GM18861 (cell line): ENCODE measurements around the gene NUBP2.
"Not testable (repeated sequence)": the region's sequence is repeated elsewhere in the genome, so short reads cannot be mapped to it uniquely, and the experiment has no call there.

Experiments
- ATAC-seq: cut with Tn5 transposase; IDR thresholded peaks from one replicate; pipeline ENCODE4 v1.9.1; 2021; ENCODE audit not compliant: unreplicated experiment

NUBP2 gene

GRCh38 chr16:1784977-1785845 lies 2.5 kb downstream of the NUBP2 start:
- no peak for ATAC-seq

GRCh38 chr16:1785846-1786170 lies 3.0 kb downstream of the NUBP2 start:
- ATAC-seq = no peak

DNA sequence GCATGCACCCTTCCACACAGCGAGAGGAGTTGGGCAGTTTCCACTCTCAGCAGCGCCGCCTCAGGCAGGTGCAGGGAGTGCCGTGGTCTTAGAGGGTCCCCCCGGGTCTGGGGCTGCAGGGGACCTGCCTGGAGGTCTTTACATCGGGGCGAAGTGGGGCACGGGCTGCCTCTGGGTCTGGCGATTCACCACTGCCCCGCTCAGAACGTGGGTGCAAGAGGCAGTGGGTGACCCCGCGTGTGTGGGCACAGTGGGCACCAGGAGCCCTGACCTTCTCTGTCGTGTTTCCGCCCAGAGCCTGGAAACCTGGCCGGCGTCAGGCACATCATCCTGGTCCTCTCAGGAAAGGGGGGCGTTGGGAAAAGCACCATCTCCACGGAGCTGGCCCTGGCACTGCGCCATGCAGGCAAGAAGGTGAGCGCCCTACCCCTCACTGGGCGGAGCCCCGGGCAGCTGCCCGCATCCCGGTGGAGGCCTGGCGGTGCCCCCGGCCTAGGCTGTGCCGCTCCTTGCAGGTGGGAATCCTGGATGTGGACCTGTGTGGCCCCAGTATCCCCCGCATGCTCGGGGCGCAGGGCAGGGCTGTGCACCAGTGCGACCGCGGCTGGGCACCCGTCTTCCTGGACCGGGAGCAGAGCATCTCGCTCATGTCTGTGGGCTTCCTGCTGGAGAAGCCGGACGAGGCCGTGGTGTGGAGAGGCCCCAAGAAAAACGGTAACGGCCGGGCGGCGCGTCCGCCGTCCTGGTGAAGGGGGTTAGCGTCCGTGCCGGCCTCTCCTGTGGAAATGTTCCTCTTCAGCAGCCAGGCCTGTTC lies 3.7 kb downstream of the NUBP2 start:
- no peak for ATAC-seq

GRCh38 chr16:1787056-1787321 lies 4.2 kb downstream of the NUBP2 start:
- no peak for ATAC-seq

DNA sequence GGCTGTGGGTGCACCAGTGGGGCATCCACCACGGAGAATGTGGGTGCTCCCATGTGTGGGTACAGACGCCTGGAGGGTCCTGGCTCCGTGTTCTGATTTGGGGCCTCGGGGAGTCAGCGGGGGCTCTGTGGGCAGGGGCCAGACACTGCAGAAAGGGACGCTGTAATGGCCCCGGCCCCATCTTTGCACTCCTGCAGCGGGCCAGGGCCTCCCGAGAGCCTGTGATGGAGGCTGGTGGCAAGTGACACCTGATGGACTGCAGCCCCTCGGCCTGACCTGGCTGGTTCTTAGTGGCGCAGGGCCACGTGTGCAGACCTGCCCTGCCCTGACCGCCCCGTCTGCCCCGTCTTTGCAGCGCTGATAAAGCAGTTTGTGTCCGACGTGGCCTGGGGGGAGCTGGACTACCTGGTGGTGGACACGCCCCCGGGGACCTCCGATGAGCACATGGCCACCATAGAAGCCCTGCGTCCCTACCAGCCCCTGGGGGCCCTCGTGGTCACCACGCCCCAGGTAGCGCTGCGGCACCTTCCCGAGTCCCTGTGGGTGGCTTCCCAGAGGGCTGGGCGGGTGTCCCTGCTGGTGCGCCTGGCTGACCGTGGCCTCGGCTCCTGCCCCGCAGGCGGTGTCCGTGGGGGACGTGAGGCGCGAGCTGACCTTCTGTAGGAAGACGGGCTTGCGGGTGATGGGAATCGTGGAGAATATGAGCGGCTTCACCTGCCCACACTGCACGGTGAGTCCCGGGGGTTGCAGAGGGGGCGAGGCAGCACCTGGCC lies 4.7 kb downstream of the NUBP2 start:
- ATAC-seq = no peak

GRCh38 chr16:1788095-1788707 lies 5.4 kb downstream of the NUBP2 start:
- no peak for ATAC-seq

DNA sequence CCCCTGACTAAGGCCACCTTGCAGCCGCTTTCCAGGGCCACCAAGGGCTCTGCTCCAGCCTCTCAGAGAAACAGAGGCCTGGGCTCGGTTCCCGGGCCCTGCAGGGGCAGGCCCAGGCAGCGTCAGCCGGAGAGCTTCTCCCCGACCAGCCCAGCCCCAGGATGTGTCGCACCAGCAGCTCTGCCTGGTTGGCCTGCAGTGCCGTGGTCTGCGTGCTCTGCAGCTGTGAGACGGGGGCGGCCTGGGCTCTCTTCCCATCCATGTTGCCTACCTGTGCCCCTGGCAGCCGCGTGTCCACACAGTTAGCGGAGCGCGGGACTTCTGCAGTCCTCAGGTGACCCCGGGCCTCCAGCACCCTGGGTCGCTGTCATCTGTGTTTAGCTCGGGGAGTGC lies 5.9 kb downstream of the NUBP2 start:
- ATAC-seq = no peak

DNA sequence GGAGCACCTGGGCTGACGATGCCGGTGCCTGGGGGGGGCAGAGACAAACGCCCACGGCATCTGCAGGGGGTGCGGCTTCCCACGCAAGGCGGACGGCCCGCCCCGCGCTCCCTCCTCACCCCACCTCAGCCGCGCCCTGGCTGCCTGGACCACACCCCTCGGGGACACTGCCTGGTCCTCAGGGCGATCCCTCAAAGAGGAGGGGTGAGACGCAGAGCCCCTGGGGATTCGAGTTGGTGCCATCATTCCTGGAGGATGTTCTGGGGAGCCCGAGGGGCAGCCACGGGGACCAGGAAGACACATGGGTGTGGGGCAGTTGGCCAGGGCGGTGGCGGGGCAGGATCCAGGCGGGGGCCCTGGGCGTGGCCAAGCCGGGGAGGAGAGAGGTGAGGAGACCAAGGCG lies 6.9 kb downstream of the NUBP2 start:
- ATAC-seq = no peak

- ATAC-seq = no peak
Measured at GRCh38 chr16:1790261-1790610, 7.5 kb downstream of the NUBP2 start.

GRCh38 chr16:1790611-1791255 lies 8.0 kb downstream of the NUBP2 start:
- no peak for ATAC-seq

DNA sequence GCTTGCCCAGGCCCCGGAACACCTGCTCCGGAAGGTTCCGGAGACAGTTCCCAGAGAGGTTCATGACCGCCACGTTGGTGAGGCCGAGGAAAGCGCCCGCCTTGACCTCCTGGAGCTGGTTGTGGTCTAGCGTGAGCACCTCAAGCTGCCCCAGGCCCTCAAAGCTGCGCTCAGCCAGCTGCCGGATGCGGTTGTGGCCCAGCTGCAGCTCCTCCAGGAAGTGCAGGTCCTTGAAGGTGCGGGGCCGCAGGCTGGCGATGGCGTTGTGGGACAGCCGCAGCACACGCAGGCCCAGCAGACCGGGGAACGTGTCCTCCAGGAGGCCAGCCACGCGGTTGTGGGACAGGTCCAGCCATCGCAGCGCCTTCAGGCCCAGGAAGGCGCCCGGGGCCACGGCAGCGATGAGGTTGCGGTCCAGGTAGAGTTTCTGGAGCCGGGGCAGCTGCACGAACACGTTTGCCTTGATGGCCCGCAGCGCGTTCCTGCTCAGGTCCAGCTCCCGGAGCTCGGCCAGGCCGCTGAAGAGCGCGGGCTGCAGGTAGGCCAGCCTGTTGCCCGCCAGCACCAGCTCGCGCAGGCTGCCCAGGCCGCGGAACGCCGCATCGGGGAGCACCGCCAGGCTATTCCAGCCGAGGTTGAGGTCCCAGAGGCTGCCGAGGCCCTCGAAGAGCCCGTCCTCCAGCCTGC lies 8.6 kb downstream of the NUBP2 start:
- no peak for ATAC-seq

DNA sequence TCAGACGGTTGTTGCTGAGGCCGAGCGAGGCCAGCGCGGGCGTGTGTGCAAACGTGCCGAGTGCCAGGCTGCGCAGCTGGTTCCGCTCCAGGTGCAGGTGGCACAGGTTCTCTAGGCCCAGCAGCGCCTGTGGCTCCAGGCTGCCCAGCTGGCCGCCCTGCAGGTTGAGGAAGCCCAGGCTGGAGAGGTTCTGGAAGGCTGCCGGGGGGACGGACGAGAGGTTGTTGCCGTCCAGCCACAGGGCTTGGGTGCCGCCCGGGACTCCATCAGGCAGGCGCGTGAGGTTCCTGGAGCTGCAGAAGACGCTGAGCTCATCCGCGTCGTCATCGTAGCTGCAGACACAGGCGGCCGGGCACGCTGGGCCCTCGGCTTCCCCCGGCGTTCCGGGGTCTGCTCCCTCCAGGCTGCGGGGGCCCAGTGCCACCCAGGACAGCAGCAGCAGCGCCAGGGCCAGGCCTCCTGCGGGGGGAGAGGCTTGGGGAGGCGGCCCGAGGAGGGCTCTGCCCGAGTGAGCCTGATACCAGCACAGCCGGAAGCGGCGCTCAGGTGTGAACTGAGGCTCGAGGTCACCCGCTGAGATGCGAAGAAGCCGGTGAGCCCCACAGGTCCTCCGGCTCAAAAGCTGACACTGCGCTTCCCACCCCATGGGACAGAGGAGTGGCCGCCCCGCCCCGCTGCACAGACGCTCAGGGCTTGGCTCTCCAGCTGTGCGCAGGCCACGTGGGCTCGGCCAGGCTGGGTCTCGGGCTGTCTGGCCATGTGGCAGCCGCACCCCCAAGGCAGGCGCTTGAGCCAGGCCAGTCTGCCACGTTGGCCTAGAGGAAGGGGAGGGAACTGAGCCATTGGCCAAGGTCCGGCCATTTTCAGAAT lies 9.4 kb downstream of the NUBP2 start:
- no peak for ATAC-seq

DNA sequence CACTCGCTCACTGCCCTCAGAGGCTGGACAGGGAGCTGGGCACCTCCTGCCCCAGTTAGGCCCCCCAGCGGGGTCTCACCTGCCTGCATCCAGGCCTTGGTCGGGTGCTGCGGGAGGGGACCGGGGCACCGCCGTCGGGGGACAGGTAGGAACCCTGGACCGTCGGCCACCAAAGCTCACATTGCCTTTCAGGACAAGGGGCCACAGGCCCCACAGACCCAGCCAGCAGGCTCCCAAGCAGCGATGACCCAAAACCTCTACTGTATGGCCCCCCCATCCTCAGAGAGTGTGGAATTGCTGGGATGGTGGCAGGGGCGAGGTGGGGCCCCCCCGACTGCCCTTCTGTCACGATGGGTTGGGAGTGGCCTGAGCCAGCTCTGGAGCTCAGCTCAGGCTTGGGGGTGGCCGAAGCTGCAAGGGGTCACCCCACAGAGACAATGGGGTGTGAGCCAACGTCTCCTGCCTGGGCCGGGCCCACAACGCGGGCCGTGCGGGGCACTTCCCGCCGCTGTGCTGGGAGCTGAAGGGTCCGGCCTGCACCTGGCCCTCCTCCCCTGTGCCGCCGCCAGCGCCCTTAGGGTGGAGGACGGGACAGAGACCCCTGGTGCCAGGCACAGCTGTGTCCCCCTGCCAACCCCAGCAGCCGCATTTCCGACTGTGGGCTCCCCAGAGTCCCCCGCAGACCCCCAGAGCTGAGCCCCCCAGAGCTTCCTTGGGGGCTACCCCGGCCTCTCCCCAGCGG lies 10.2 kb downstream of the NUBP2 start:
- ATAC-seq = no peak

GRCh38 chr16:1793578-1794220 lies 10.9 kb downstream of the NUBP2 start, which contains the start of gene IGFALS:
Gene IGFALS (minus strand): TSS chr16:1793705. CDS start chr16:1793652, 53 bp downstream.
- ATAC-seq = no peak

DNA sequence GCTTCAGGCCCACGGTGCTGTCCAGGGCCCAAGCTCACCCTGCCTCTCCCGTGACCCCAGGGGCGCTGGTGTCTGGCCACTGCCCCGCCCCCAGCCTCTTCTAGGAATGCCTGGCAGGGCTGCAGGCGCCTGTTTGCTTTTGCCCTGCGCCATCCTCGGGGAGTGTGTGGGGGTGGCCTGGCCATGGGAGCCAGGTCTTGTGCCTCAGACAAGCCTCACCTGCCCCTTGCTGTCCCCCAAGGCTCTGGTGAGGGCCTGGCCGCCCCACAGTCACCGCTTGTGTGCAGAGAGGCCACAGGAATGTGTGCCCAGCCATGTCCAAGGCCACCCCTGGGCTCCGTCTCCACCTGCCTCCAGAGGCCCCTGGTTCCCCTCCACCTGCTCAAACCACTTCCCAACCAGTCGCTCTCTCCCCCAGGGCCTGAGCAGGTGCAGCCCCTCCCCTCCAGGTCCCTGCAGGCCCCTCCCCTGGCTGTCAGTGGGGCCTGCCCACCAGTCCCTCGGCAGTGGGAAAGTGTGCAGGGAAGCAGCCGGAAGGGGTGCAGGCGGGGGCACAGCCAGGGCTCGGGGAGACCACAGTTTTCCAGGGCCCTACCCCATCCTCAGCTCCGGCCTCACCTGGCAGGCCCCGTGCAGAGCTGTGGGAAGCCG lies 11.6 kb downstream of the NUBP2 start:
- no peak for ATAC-seq

- no peak for ATAC-seq
Measured at GRCh38 chr16:1794908-1795666, 12.3 kb downstream of the NUBP2 start.

- ATAC-seq = not testable (repeated sequence)
Measured at GRCh38 chr16:1799263-1799662, 16.5 kb downstream of the NUBP2 start.
